Ishikawa (cell line): ENCODE data around the gene RAC2.

ENCODE experiments used
- CEBPB ChIP-seq: IDR thresholded peaks from 2 replicates; pipeline ENCODE4 v1.6.1; 2012
- CREB1 ChIP-seq: IDR thresholded peaks from 2 replicates; pipeline ENCODE4 v1.6.1; 2012; ENCODE audit warnings: low read depth
- EGR1 ChIP-seq: IDR thresholded peaks from 2 replicates; pipeline ENCODE4 v1.6.1; 2012
- EP300 ChIP-seq: IDR thresholded peaks from 2 replicates; pipeline ENCODE4 v1.6.1; 2012; ENCODE audit warnings: borderline replicate concordance
- FOXM1 ChIP-seq: IDR thresholded peaks from 2 replicates; pipeline ENCODE4 v1.6.1; 2012; ENCODE audit warnings: low read depth, borderline replicate concordance
- NFIC ChIP-seq: IDR thresholded peaks from 2 replicates; pipeline ENCODE4 v1.6.1; 2012
- RAD21 ChIP-seq: IDR thresholded peaks from 2 replicates; pipeline ENCODE4 v1.6.1; 2012; ENCODE audit warnings: low read depth
- TAF1 ChIP-seq: IDR thresholded peaks from 2 replicates; pipeline ENCODE4 v1.6.1; 2012; ENCODE audit warnings: low read depth, mild to moderate bottlenecking
- TCF12 ChIP-seq: IDR thresholded peaks from 2 replicates; pipeline ENCODE4 v1.6.1; 2012; ENCODE audit warnings: low read depth
- TEAD4 ChIP-seq: IDR thresholded peaks from 2 replicates; pipeline ENCODE4 v1.6.1; 2012
- YY1 ChIP-seq: IDR thresholded peaks from 2 replicates; pipeline ENCODE4 v1.6.1; 2012; ENCODE audit warnings: low read depth
- ZBTB7A ChIP-seq: IDR thresholded peaks from 2 replicates; pipeline ENCODE4 v1.6.1; 2012; ENCODE audit warnings: low read depth
- TF ChIP-seq, protein P1 (sequence below): IDR thresholded peaks from 2 replicates; pipeline ENCODE4 v1.6.1; 2012
- TF ChIP-seq, protein P2 (sequence below): IDR thresholded peaks from 2 replicates; pipeline ENCODE4 v1.6.1; 2012
- TF ChIP-seq, protein P3 (sequence below): IDR thresholded peaks from 2 replicates; pipeline ENCODE4 v1.6.1; 2012; ENCODE audit warnings: low read depth, mild to moderate bottlenecking

Gene RAC2

DNA sequence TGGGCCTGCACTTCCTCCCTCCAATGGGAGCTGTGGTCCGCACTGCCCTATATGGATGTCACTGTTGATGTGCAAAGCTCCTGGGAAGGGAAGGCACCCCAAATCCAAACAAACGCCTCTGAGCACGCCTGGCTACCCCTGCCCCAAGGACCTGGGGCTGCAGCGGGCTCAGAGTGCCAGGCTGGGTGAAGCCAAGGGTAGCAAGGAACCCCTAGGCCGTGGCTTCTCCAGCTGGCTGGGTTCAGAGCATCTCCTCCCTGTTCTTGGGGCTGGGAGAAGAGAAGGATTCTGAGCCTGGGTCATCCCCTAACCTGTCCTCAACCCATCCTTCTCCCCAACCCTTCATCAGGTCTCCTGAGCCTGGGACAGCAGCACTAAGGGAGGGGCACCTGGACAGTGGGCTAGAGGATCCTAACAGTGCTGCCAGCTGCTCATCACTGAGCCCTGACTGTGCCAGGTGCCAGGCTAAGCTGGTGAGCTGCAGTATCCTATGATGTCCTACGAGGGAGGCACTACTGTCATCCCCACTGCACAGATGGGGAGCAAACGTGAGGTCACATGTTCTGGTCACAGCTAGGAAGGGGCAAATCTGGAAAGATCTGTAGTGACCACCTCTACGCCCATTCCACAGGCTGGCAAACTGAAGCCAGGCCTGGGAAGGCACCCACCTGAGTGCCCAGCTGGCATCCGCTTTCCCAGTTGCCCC is 34.8 kb downstream of the RAC2 start:
- TF ChIP-seq YY1 (no peak), CEBPB (no peak)

DNA sequence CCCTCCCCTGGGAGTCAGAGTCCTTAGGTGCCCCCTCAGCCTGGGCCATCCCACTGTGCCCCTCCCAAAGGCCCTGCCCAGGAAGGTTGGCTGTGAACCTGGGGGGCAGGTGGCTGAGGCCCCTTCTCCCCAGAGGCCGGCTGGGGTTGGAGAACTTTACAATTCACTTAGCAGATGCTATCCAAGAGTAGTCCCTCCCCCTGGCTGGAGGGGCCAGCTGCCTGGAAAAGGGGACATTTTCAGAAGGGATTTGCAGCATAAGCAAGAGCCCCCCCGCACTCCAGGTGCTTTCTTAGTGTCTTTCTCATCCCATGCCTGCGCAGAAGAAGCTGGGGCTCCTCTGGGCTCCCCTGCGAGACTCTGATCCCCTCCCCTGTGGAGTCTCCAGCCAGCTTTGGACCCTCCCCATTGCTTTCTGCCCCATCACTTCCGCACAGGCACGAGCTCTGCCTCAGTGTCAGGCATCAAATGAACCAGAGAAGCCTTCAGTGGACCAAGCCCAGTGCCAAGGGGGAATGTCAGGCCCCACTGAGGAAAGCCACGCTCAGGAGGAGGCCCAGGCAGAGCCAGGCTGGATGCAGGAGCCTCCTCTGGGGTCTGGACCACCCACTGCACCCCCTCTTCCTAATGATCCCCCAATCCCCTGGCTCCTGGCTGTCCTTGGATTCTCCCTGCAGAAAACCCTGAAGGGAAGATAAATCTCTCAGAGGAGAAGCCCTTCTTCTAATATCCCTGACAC is 35.5 kb downstream of the RAC2 start:
- TF ChIP-seq CEBPB (no peak), EGR1 (no peak), ZBTB7A (no peak), EP300 (no peak), RAD21 (no peak), YY1 (no peak), TAF1 (no peak), TEAD4 (no peak), FOXM1 (no peak), CREB1 (no peak), NFIC (no peak), TCF12 (no peak)
- TF ChIP-seq, protein P1, sequence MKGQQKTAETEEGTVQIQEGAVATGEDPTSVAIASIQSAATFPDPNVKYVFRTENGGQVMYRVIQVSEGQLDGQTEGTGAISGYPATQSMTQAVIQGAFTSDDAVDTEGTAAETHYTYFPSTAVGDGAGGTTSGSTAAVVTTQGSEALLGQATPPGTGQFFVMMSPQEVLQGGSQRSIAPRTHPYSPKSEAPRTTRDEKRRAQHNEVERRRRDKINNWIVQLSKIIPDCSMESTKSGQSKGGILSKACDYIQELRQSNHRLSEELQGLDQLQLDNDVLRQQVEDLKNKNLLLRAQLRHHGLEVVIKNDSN: no peak
- TF ChIP-seq, protein P2, sequence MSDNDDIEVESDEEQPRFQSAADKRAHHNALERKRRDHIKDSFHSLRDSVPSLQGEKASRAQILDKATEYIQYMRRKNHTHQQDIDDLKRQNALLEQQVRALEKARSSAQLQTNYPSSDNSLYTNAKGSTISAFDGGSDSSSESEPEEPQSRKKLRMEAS: no peak
- TF ChIP-seq, protein P3, sequence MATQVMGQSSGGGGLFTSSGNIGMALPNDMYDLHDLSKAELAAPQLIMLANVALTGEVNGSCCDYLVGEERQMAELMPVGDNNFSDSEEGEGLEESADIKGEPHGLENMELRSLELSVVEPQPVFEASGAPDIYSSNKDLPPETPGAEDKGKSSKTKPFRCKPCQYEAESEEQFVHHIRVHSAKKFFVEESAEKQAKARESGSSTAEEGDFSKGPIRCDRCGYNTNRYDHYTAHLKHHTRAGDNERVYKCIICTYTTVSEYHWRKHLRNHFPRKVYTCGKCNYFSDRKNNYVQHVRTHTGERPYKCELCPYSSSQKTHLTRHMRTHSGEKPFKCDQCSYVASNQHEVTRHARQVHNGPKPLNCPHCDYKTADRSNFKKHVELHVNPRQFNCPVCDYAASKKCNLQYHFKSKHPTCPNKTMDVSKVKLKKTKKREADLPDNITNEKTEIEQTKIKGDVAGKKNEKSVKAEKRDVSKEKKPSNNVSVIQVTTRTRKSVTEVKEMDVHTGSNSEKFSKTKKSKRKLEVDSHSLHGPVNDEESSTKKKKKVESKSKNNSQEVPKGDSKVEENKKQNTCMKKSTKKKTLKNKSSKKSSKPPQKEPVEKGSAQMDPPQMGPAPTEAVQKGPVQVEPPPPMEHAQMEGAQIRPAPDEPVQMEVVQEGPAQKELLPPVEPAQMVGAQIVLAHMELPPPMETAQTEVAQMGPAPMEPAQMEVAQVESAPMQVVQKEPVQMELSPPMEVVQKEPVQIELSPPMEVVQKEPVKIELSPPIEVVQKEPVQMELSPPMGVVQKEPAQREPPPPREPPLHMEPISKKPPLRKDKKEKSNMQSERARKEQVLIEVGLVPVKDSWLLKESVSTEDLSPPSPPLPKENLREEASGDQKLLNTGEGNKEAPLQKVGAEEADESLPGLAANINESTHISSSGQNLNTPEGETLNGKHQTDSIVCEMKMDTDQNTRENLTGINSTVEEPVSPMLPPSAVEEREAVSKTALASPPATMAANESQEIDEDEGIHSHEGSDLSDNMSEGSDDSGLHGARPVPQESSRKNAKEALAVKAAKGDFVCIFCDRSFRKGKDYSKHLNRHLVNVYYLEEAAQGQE: no peak

DNA sequence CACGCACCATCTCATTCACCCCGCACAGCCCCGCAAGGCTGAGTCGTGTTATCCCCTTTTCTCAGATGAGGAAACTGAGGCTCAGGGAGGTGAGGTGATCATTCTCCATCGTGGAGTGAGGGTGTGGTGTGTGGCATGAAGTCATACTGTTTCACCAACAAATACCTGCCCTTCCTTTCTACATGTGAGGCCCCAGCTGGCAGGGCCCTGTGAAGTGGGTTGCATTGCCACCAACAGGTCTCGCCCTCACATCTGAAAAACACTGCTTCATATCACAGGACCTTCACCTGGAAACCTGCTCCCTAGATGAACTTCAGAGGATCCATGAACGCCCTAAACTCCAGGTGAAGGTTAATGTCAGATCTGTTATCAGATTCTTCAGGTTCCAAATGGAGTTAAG is 36.1 kb downstream of the RAC2 start:
- TF ChIP-seq TCF12 (no peak), YY1 (no peak), RAD21 (no peak), EGR1 (no peak), TEAD4 (no peak), NFIC (no peak), FOXM1 (no peak), TAF1 (no peak), CREB1 (no peak), ZBTB7A (no peak), CEBPB (no peak), EP300 (no peak)
- TF ChIP-seq, protein P1: no peak
- TF ChIP-seq, protein P3: no peak
- TF ChIP-seq, protein P2: no peak

DNA sequence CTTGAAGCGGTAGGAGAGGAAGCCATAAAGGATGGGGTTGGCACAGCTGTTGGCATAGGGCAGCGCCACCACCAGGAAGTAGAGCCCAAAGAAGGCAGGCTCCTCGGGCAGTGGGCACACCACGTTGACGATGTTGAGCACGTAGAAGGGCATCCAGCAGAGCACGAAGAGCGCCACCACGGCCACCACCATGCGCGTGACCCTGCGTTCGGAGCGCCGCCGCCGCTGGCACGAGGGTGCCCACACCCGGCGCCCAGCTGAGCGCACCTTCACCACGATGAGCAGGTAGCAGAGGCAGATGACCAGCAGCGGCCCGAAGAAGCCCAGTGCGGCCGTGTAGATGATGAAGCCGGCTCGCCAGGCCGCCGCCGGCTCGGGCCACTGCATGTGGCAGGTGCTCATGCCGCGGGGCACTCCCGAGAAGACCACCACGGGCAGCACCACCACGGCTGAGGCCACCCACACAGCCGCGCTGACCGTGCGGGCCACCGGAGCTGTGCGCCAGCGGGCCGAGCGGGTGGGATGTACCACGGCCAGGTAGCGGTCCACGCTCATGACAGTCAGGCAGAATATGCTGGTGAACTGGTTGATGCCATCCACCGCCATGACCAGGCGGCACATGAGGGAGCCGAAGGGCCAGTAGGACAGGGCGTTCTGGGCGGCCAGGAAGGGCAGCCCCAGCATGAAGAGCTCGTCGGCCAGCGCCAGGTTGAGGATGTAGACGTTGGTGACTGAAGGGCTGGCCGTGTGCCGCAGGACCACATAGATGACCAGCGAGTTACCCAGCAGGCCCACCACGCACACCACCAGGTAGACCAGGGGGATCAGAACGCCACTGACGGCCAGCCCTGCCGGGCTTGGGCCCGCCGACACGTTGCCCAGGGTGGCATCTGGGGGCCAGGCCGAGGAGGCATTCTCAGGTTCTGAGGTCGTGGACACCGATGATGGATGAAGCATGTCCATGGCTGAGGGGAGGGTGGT is 36.9 kb downstream of the RAC2 start:
- TF ChIP-seq CREB1: no peak
- TF ChIP-seq, protein P1: no peak
- no peak for TF ChIP-seq RAD21
- no peak for TF ChIP-seq TEAD4
- TF ChIP-seq TCF12: no peak
- TF ChIP-seq FOXM1: no peak
- TF ChIP-seq, protein P3: no peak
- no peak for TF ChIP-seq EGR1
- TF ChIP-seq ZBTB7A: no peak
- no peak for TF ChIP-seq EP300
- no peak for TF ChIP-seq CEBPB
